ENCODE results near the gene PM20D1.
"Not testable (repeated sequence)": the region's sequence is repeated elsewhere in the genome, so short reads cannot be mapped to it uniquely, and the experiment has no call there.

GRCh38 chr1:205892175-205892574 is 42.2 kb upstream of the PM20D1 start:
- TF ChIP-seq CTCF (IDR thresholded peaks at IDR 0.05; ENCODE audit: insufficient read depth, low read length); REST (IDR thresholded peaks at IDR 0.05; ENCODE audit: insufficient replicate concordance, low read depth); POLR2AphosphoS5 (IDR thresholded peaks at IDR 0.05; ENCODE audit: low read depth); GABPA (IDR thresholded peaks at IDR 0.05; ENCODE audit: low read depth); SPI1 (IDR thresholded peaks at IDR 0.05; ENCODE audit: borderline replicate concordance, low read depth): not testable (repeated sequence)

Data from HL-60 (cell line).